GM12878 (cell line): ENCODE data around the gene TMED6. TPM values are rescaled to one million over a fixed set of nuclear protein-coding genes. Genes with fewer than 3 reads are reported as not detected.

Experiments used
- ATAC-seq: fragments of 200-7000 bp; cut with Tn5 transposase; 3 replicates; pipeline ENCODE4 v1.9.1; 2020; ENCODE audit warnings: mild to moderate bottlenecking, moderate library complexity
- BruUV-seq: library from RNA; stranded (reverse); fragments of 400-500 nt; replicated peaks from 2 replicates; lab custom pipeline; 2021; lab: Mats Ljungman, UMichigan
- CTCF ChIA-PET: fragments of 300-600 bp; sonication (Branson Sonifier 250); formaldehyde crosslinking; extraction: SDS; loops from one replicate; lab custom pipeline; 2021; ENCODE audit warnings: inconsistent platforms; lab: Yijun Ruan, JAX
- POLR2A ChIA-PET: fragments of 350-600 bp; formaldehyde crosslinking; extraction: SDS; loops from one replicate; lab custom pipeline; 2021; ENCODE audit warnings: inconsistent platforms; lab: Charles Lee
- RAD21 ChIA-PET: fragments of 300-600 bp; sonication (Branson Sonifier 250); formaldehyde crosslinking; loops from one replicate; lab custom pipeline; 2023; ENCODE audit warnings: antibody characterized with exemption; ENCODE audit not compliant: unreplicated experiment; lab: Charles Lee
- SMC1A ChIA-PET: fragments of 300-600 bp; sonication (Branson Sonifier 250); formaldehyde crosslinking; loops from one replicate; lab custom pipeline; 2023; ENCODE audit not compliant: unreplicated experiment, uncharacterized antibody; lab: Charles Lee
- DNase-seq: peaks from one replicate; pipeline ENCODE4 v3.0.0-alpha.2; 2011; ENCODE audit warnings: low read depth, low spot score
- FAIRE-seq: peaks from 3 replicates; lab custom pipeline; 2011; peaks lifted over from hg19 to GRCh38; lab: Jason Lieb, UNC
- H2AFZ ChIP-seq: 2 replicates; pipeline ENCODE4 v1.6.0; 2011; ENCODE audit warnings: low read depth, low read length, control low read depth; ENCODE audit not compliant: control insufficient read depth
- H3K27ac ChIP-seq: 2 replicates; pipeline ENCODE4 v1.5.1; 2011; ENCODE audit warnings: control low read depth; ENCODE audit not compliant: control insufficient read depth, insufficient read depth
- H3K27me3 ChIP-seq, 2 experiments: replicated peaks in 1 of 2; 2 replicates each; pipeline versions ENCODE4 v1.6.0 to v1.6.1; 2011; ENCODE audit warnings: low read length in 1 of 2; ENCODE audit not compliant: control insufficient read depth in 2 of 2, insufficient read depth in 2 of 2
- H3K36me3 ChIP-seq, 2 experiments: 2 replicates each; pipeline ENCODE4 v1.5.1; 2011; ENCODE audit warnings: low read length in 1 of 2; ENCODE audit not compliant: control insufficient read depth in 2 of 2, insufficient read depth in 2 of 2
- H3K4me1 ChIP-seq: 2 replicates; pipeline ENCODE4 v1.6.1; 2011; ENCODE audit warnings: mild to moderate bottlenecking, low read length, moderate library complexity, mixed read lengths; ENCODE audit not compliant: control insufficient read depth, insufficient read depth
- H3K4me2 ChIP-seq: 2 replicates; pipeline ENCODE4 v1.6.0; 2011; ENCODE audit warnings: control low read depth; ENCODE audit not compliant: control insufficient read depth, insufficient read depth
- H3K4me3 ChIP-seq: fragments of 200-600 bp; sonication (generic); 2 replicates; pipeline ENCODE4 v1.5.1; 2016
- H3K79me2 ChIP-seq: 2 replicates; pipeline ENCODE4 v1.6.0; 2011; ENCODE audit warnings: low read length; ENCODE audit not compliant: control insufficient read depth, insufficient read depth
- H3K9ac ChIP-seq: 2 replicates; pipeline ENCODE4 v1.8.0; 2011; ENCODE audit warnings: low read length, control low read depth, mixed read lengths; ENCODE audit not compliant: control insufficient read depth, insufficient read depth
- H3K9me3 ChIP-seq: replicated peaks from 3 replicates; pipeline ENCODE4 v1.5.1; 2011; ENCODE audit warnings: mild to moderate bottlenecking, low read length; ENCODE audit not compliant: control insufficient read depth, insufficient read depth
- H4K20me1 ChIP-seq: 2 replicates; pipeline ENCODE4 v1.6.0; 2011; ENCODE audit not compliant: control insufficient read depth, insufficient read depth
- CBFB ChIP-seq: IDR thresholded peaks from 2 replicates; pipeline ENCODE4 v1.6.1; 2016; ENCODE audit warnings: antibody characterized with exemption, low read depth
- NFYA ChIP-seq: IDR thresholded peaks from 2 replicates; pipeline ENCODE4 v1.6.1; 2011; ENCODE audit warnings: low read depth, mild to moderate bottlenecking, low read length, improper control_type of control experiment, borderline replicate concordance
- RAD21 ChIP-seq: IDR thresholded peaks from 2 replicates; pipeline ENCODE4 v1.6.1; 2011; ENCODE audit warnings: mild to moderate bottlenecking, low read depth, low read length, moderate library complexity; ENCODE audit not compliant: insufficient read depth
- SMAD1 ChIP-seq: fragments of 450-650 bp; IDR thresholded peaks from 2 replicates; pipeline ENCODE4 v1.6.1; 2018; ENCODE audit warnings: mild to moderate bottlenecking, low read depth; ENCODE audit not compliant: partially characterized antibody
- SP1 ChIP-seq: IDR thresholded peaks from one replicate; pipeline ENCODE4 v1.6.1; 2011; ENCODE audit warnings: low read depth, low read length
- TCF12 ChIP-seq: IDR thresholded peaks from 2 replicates; pipeline ENCODE4 v1.6.1; 2011; ENCODE audit warnings: low read depth, mild to moderate bottlenecking, low read length
- YY1 ChIP-seq: IDR thresholded peaks from 2 replicates; pipeline ENCODE4 v1.6.1; 2011; ENCODE audit warnings: low read depth, mild to moderate bottlenecking, low read length
- WGBS: methylation state at CpG from one replicate; pipeline ENCODE4 v1.1.6; 2016; ENCODE audit warnings: low lambda C conversion rate; ENCODE audit not compliant: insufficient replicate concordance, insufficient coverage; ENCODE audit errors: missing lambda C conversion rate; 5-methylcytosine and 5-hydroxymethylcytosine counted together
- in situ Hi-C: fragments of 300-500 bp; cut with MboI; formaldehyde crosslinking; loops from 9 replicates; pipeline ENCODE4 v1.14.3; 2018; ENCODE audit warnings: mixed read lengths
- intact Hi-C: fragments of 100-400 bp; cut with micrococcal nuclease; formaldehyde crosslinking; loops from one replicate; pipeline ENCODE4 v1.14.2; 2022; ENCODE audit not compliant: unreplicated experiment
- polyA plus RNA-seq, 11 experiments: library from polyadenylated mRNA; depleted of rRNA in 4 of 11; unstranded in 6 of 11; stranded (reverse) in 5 of 11; fragments of >200 nt; fragmentation: Nextera tagmentation in 4 of 11; fragmentation: Illumina TruSeq in 1 of 11; extraction: Ambion mirVana in 4 of 11; extraction: Trizol in 1 of 11; gene quantifications; 1 replicate in 1 of 11; 2 replicates in 10 of 11; pipeline versions ENCODE4 v1.2.1 to v1.2.3, GENCODE V29; 2011 to 2016; ENCODE audit warnings: inconsistent platforms in 2 of 11, missing spikeins in 2 of 11, low read depth in 1 of 11
- total RNA-seq, 4 experiments: library from RNA; depleted of rRNA in 3 of 4; stranded (reverse); fragments of >200 nt in 3 of 4; fragmentation: Illumina TruSeq in 1 of 4; extraction: Trizol in 1 of 4; gene quantifications; 2 replicates each; pipeline versions ENCODE4 v1.2.1 to v1.2.3, GENCODE V29; 2013 to 2021
- TF ChIP-seq, protein P1 (sequence below): fragments of 450-650 bp; IDR thresholded peaks from 2 replicates; pipeline ENCODE4 v1.6.1; 2016; ENCODE audit warnings: mild to moderate bottlenecking
- TF ChIP-seq, protein P2 (sequence below): fragments of 450-650 bp; IDR thresholded peaks from 2 replicates; pipeline ENCODE4 v1.6.1; 2017; ENCODE audit warnings: low read depth, mild to moderate bottlenecking, moderate library complexity
- TF ChIP-seq, protein P3 (sequence below): fragments of 450-650 bp; IDR thresholded peaks from 2 replicates; pipeline ENCODE4 v1.6.1; 2016; ENCODE audit warnings: mild to moderate bottlenecking, moderate library complexity, borderline replicate concordance
- TF ChIP-seq, protein P4 (sequence below): IDR thresholded peaks from 2 replicates; pipeline ENCODE4 v1.6.1; 2012; ENCODE audit warnings: mild to moderate bottlenecking, low read depth, low read length

Gene TMED6
- total and polyA plus RNA-seq, 10 of the 15 experiments (the other 5 are each of a cell fraction or from before 2014, with no cell fraction given) = 0.27 to 1.7 (median 0.78) TPM

DNA sequence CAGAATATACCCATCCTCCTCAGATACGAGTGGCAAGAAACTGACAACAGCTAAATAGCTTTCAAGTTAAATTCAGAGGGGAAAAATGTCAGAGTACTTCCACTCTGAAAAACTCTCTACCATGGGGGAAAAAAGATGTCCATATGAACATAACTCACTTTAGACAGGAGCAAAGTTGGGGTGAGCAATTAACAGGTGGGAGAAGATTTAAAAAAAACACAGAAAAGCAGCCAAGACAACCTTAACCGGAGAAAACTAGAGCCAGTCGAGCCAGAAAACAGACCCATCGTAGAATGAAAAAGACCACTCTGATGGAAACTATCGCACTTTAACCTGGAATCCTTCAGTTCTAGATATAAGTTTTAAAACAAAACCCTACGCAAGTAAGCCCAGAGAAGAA is 33.4 kb upstream of the TMED6 start (continued):
- TF ChIP-seq, protein P1, sequence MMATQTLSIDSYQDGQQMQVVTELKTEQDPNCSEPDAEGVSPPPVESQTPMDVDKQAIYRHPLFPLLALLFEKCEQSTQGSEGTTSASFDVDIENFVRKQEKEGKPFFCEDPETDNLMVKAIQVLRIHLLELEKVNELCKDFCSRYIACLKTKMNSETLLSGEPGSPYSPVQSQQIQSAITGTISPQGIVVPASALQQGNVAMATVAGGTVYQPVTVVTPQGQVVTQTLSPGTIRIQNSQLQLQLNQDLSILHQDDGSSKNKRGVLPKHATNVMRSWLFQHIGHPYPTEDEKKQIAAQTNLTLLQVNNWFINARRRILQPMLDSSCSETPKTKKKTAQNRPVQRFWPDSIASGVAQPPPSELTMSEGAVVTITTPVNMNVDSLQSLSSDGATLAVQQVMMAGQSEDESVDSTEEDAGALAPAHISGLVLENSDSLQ = no peak
- TF ChIP-seq, all 136 proteins: peak for 0

DNA sequence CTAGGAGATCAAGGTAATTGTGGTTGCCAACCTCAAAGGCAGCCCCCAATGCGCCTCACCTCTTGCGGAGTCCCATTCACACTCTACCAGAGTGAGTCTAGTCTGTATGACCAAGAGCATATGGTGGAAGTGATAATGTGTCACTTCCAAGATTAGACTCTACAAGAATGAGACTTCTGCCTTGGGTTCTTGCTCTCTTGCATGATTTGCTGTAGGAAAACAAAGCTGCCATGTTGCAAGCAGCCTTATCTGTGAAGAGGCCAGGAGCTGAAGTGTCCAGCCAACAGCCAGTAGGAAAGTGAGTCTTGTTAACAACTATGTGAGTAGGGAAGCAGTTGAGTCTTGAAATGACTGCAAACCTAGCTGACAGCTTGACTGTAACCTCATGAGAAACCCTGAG is 30.8 kb upstream of the TMED6 start:
- intact Hi-C loops = no loop called here
- TF ChIP-seq SP1 = no peak
- TF ChIP-seq, protein P2, sequence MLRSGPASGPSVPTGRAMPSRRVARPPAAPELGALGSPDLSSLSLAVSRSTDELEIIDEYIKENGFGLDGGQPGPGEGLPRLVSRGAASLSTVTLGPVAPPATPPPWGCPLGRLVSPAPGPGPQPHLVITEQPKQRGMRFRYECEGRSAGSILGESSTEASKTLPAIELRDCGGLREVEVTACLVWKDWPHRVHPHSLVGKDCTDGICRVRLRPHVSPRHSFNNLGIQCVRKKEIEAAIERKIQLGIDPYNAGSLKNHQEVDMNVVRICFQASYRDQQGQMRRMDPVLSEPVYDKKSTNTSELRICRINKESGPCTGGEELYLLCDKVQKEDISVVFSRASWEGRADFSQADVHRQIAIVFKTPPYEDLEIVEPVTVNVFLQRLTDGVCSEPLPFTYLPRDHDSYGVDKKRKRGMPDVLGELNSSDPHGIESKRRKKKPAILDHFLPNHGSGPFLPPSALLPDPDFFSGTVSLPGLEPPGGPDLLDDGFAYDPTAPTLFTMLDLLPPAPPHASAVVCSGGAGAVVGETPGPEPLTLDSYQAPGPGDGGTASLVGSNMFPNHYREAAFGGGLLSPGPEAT = no peak
- no peak for TF ChIP-seq RAD21
- TF ChIP-seq, protein P3, sequence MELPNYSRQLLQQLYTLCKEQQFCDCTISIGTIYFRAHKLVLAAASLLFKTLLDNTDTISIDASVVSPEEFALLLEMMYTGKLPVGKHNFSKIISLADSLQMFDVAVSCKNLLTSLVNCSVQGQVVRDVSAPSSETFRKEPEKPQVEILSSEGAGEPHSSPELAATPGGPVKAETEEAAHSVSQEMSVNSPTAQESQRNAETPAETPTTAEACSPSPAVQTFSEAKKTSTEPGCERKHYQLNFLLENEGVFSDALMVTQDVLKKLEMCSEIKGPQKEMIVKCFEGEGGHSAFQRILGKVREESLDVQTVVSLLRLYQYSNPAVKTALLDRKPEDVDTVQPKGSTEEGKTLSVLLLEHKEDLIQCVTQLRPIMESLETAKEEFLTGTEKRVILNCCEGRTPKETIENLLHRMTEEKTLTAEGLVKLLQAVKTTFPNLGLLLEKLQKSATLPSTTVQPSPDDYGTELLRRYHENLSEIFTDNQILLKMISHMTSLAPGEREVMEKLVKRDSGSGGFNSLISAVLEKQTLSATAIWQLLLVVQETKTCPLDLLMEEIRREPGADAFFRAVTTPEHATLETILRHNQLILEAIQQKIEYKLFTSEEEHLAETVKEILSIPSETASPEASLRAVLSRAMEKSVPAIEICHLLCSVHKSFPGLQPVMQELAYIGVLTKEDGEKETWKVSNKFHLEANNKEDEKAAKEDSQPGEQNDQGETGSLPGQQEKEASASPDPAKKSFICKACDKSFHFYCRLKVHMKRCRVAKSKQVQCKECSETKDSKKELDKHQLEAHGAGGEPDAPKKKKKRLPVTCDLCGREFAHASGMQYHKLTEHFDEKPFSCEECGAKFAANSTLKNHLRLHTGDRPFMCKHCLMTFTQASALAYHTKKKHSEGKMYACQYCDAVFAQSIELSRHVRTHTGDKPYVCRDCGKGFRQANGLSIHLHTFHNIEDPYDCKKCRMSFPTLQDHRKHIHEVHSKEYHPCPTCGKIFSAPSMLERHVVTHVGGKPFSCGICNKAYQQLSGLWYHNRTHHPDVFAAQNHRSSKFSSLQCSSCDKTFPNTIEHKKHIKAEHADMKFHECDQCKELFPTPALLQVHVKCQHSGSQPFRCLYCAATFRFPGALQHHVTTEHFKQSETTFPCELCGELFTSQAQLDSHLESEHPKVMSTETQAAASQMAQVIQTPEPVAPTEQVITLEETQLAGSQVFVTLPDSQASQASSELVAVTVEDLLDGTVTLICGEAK = no peak
- TF ChIP-seq, protein P4, sequence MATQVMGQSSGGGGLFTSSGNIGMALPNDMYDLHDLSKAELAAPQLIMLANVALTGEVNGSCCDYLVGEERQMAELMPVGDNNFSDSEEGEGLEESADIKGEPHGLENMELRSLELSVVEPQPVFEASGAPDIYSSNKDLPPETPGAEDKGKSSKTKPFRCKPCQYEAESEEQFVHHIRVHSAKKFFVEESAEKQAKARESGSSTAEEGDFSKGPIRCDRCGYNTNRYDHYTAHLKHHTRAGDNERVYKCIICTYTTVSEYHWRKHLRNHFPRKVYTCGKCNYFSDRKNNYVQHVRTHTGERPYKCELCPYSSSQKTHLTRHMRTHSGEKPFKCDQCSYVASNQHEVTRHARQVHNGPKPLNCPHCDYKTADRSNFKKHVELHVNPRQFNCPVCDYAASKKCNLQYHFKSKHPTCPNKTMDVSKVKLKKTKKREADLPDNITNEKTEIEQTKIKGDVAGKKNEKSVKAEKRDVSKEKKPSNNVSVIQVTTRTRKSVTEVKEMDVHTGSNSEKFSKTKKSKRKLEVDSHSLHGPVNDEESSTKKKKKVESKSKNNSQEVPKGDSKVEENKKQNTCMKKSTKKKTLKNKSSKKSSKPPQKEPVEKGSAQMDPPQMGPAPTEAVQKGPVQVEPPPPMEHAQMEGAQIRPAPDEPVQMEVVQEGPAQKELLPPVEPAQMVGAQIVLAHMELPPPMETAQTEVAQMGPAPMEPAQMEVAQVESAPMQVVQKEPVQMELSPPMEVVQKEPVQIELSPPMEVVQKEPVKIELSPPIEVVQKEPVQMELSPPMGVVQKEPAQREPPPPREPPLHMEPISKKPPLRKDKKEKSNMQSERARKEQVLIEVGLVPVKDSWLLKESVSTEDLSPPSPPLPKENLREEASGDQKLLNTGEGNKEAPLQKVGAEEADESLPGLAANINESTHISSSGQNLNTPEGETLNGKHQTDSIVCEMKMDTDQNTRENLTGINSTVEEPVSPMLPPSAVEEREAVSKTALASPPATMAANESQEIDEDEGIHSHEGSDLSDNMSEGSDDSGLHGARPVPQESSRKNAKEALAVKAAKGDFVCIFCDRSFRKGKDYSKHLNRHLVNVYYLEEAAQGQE = no peak
- no peak for TF ChIP-seq SMAD1
- TF ChIP-seq CBFB = no peak
- TF ChIP-seq YY1 = no peak
- no peak for TF ChIP-seq NFYA
- TF ChIP-seq TCF12 = no peak

More for the DNA sequence above, 30.8 kb upstream of the TMED6 start:
- Histone ChIP-seq H3K79me2 (peaks cover 36% of the 10 kb centered on the region), H3K9me3 (no peaks in the 10 kb centered on the region), H3K4me1 (peaks cover 9% of the 10 kb centered on the region), H3K27me3 (no peaks in the 10 kb centered on the region), H3K9ac (no peak overlapping the region), H3K4me3 (no peak overlapping the region), H4K20me1 (no peaks in the 10 kb centered on the region), H3K27ac (no peak overlapping the region), H3K36me3 (peaks cover 2 to 20% of the 10 kb centered on the region in 2 experiments; a peak in 2 of 4 replicates), H3K4me2 (peak overlapping the region; percentile 39), H2AFZ (no peak overlapping the region)
- 100% methylated on average over 2 of the region's 2 CpGs for WGBS
- BruUV-seq = no TSS peak
- ChIA-PET POLR2A (interaction anchor here (0.6 to 1.1 kb wide), 3 partner anchors 9 to 56 kb away, joined by 3 read pairs; no protein-coding TSS in a partner anchor), CTCF (interaction anchor here (0.6 to 3.0 kb wide), 4 partner anchors 13 to 372 kb away, joined by 3 to 20 read pairs (median 5); partner anchors contain the start of gene NOB1), RAD21 (interaction anchor here (0.7 to 1.2 kb wide), 2 partner anchors 14 to 139 kb away, joined by 3 read pairs; no protein-coding TSS in a partner anchor), SMC1A (interaction anchor here (0.7 to 3.4 kb wide), 4 partner anchors 13 to 42 kb away, joined by 3 to 14 read pairs (median 4); partner anchors contain the start of gene CYB5B)
- in situ Hi-C loops = no loop called here
- DNase-seq = no peak
- FAIRE-seq = no peak
- no peak for ATAC-seq
